AG09319 (cell line): ENCODE measurements around the gene SKI.

Experiments
- DNase-seq: peaks from one replicate; pipeline ENCODE4 v3.0.0-alpha.2; 2010; ENCODE audit warnings: low read depth; ENCODE audit errors: extremely low read depth
- TF ChIP-seq, protein P1 (sequence below): IDR thresholded peaks from 2 replicates; pipeline ENCODE4 v1.5.1; 2011; ENCODE audit warnings: low read depth, mild to moderate bottlenecking, inconsistent platforms, low read length, moderate library complexity

SKI gene

DNA sequence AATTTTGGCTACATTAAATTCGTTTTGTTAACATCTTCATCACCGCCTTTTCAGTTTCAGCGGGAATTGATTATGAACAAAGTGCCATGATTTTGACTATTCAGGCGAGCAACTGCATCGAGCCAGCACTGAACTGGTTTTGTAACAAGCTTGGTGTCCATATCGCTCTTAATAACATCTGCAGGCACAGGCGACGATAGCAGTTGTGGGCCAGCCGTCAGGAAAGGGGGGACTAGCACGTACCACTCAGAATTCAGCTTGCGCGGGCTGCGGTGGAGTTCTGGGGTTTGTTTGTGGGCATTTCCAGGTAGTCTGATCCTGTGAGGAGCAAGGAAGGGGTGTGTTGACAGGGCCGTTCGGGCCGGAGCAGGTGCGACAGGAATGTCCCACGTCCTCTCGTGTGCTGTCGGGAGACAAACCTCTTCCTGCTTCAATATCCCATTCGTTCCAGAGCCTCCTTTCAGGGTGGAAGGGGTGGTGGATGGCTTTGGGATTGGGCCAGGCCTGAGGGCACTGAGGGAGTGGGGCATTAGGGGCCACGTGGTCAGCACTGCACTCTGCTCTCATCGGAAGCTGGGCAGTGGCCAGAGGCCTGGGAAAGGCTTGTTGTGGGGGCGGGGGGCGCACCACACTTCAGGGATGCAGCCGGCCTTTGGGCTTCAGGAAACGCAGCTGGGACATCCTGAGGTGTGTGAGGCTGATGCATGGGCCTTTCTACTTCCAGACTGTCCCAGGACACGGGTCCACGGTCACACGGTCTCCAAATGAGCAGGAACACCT is 39.1 kb downstream of the SKI start:
- no peak for DNase-seq
- TF ChIP-seq, protein P1, sequence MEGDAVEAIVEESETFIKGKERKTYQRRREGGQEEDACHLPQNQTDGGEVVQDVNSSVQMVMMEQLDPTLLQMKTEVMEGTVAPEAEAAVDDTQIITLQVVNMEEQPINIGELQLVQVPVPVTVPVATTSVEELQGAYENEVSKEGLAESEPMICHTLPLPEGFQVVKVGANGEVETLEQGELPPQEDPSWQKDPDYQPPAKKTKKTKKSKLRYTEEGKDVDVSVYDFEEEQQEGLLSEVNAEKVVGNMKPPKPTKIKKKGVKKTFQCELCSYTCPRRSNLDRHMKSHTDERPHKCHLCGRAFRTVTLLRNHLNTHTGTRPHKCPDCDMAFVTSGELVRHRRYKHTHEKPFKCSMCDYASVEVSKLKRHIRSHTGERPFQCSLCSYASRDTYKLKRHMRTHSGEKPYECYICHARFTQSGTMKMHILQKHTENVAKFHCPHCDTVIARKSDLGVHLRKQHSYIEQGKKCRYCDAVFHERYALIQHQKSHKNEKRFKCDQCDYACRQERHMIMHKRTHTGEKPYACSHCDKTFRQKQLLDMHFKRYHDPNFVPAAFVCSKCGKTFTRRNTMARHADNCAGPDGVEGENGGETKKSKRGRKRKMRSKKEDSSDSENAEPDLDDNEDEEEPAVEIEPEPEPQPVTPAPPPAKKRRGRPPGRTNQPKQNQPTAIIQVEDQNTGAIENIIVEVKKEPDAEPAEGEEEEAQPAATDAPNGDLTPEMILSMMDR: no peak

DNA sequence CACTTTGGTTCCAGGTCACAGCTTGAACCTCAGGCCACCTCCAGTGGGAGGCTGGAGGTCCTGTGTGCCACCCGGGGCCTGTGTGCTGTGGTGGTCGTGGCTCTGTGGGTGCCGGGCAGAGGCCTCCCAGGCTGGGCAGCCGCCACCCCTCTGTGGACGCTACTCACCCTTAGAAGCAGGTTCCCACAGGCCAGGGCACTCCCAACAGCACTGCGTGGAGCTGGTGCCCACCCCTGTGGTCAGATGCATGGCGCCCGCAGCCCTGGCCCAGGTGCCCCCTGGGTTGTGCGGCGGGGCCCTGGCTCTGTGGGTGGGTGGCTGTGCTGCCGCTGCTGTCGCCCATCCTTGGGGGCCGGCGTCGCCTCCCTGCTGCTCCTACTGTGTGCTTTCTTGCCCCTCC is 39.7 kb downstream of the SKI start:
- TF ChIP-seq, protein P1: no peak
- no peak for DNase-seq

DNA sequence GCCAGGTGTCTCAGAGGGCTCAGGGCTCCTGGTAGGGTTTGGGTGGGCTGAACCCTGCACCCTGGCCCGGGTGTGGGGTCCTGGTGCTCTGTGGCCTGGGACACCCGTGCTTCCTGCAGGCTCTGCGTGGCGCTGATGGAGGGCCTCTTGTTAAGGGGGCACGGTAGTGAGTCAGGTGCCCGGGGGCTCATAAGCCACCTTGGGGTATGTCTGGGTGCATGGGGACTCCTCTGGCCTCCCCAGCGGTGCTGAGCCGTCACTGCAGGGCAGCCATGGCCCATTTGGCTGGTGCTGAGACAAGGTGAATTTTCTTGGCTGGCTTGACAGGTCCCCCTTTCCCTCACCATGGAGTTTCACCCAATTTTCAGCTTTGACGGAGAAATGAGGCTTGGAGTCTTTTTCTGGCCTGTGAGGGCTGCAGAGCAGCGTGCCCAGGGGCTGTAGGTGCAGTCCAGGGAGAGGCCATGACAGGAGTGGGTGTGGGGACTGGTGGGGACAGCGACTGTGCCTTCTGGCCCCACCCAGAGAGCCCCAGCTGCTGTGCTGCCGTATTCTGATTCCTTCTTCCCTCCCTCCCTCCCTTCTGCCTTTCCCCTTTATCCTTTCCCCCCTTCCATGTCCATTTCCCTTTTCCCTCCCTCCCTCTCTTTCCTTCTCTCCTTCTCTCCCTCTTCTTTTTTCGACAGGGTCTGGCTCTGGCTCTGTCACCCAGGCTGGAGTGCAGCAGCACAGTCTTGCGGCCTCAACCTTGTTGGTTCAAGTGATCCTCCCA is 40.4 kb downstream of the SKI start:
- TF ChIP-seq, protein P1: no peak
- DNase-seq: no peak

DNA sequence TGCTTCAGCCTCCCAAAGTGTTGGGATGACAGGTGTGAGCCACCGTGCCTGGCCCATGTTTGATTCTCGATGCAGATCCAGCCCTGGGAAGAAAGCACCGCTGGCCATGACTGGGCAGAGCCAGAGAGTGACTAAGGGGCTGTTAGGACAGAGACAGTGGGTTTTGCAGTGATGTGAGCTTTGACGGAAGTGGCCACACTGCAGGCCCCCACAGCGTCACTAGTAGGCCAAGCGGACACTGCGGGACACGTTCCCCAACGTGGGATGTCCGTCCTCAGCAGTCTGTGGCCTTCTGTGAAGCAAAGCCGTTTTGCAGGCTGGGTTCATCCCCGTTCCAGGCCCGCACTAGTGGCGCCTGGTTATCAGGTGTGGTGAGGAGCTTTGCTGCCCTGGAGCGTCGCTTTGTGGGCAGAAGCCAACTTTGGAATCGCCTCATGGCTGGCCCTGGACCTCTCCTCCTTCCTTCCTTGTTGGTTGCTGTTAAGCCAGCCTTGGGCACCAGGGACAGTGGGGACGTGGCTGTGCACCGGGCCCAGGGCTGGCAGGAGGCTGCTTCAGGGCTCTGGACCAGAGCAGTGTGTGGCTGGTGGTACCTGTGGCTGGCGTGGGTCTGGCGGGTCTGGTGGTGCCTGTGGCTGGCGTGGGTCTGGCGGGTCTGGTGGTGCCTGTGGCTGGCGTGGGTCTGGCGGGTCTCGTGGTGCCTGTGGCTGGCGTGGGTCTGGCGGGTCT is 41.2 kb downstream of the SKI start:
- TF ChIP-seq, protein P1: no peak
- no peak for DNase-seq

DNA sequence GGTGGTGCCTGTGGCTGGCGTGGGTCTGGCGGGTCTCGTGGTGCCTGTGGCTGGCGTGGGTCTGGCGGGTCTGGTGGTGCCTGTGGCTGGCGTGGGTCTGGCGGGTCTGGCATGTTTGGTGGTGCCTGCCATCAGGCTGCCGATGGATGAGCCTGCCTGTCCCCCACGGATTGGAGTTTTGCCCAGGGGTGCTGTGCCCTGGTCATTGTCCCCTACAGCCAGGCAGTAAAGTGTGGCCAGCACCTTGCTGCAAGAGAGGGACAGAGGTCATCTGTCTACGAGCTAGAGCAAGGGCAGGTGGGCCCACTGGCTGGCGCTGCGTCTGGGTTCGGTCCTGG is 41.8 kb downstream of the SKI start:
- DNase-seq: no peak

DNA sequence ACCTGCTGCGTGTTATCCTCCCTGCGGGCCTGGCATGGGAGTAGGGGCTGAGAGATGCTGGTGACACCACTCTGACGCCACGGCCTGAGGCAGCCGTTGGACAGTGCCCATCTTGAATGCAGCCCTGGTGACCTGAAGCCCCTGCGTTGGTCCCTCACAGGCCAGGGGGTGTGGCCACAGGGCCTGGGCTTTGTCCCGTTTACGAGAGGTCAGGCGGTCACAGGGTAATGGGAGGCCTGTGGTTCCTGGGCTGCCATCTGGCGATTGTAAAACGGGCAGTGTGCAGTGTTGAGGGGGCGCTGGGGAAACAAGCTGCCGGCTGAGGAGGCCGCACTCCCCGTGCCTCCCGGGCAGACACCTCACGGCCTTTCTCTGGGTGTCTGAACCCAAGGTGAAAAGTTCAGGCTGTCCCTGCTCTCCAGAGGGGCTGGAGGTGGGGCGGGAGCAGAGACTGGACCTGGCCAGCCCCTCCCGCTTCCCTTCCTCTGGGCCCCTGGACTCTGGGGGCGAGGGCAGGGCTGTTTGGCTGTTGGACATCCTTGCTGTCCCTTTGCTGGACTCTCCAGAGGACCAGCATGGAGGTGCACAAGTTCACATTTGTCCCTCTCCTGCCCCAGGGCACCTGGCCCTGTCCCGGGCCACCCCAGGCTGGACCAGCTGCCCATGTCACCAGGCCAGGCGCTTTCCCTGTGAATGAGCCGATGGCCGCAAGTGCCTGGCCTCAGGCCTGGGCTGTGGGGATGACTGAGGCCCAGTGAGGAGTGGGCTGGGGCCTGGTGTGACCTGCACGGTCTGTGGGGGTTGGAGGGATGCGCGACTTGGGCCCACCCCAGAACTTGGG is 42.4 kb downstream of the SKI start:
- no peak for DNase-seq
- TF ChIP-seq, protein P1: no peak

More for the DNA sequence above, 41.8 kb downstream of the SKI start:
- TF ChIP-seq, protein P1: no peak
